Measurements from ENCODE around the gene ASPM.
"Not testable (repeated sequence)": the region's sequence is repeated elsewhere in the genome, so short reads cannot be mapped to it uniquely, and the experiment has no call there.

ASPM gene

GRCh38 chr1:197076585-197076984 is 69.9 kb downstream of the ASPM start:
- DNase-seq (ENCODE audit: low spot score): no peak

DNA sequence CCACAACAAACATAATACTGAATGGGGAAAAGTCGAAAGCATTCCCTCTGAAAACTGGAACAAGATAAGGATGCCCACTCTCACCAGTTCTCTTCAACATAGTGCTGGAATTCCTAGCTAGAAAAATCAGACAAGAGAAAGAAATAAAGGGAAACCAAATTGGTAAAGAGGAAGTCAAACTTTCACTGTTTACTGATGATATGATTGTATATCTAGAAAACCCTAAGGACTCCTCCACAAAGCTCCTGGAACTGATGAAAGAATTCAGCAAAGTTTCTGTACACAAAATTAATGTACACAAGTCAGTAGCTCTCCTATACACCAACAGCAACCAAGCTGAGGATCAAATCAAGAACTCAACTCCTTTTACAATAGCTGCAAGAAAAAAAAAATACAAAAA is 72.5 kb downstream of the ASPM start:
- DNase-seq (ENCODE audit: low spot score): no peak

DNA sequence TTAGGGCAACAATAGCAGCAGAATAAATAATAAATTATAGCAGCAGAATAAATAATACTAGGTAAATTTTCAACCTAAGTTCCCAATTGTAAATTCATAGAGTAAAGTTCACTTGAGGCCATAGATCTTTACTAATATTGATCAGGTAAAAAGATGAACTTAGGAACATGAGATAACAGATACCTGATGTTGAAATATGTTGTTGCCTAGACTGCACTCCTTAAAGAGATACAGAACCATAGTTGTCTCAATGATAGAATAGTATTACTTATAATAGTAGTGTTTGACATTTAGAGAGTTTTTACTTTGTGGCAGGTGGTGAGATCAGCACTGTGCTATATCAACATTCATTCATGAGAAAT is 79.0 kb downstream of the ASPM start:
- DNase-seq (ENCODE audit: low spot score): no peak

GRCh38 chr1:197066719-197067456 is 79.6 kb downstream of the ASPM start, which contains the start of gene F13B:
Gene F13B (minus strand): TSS chr1:197067260. CDS start chr1:197067223, 37 bp downstream.
- no peak for DNase-seq (ENCODE audit: low spot score)

GRCh38 chr1:197066277-197066676 is 80.2 kb downstream of the ASPM start:
- DNase-seq (ENCODE audit: low spot score): no peak

DNA sequence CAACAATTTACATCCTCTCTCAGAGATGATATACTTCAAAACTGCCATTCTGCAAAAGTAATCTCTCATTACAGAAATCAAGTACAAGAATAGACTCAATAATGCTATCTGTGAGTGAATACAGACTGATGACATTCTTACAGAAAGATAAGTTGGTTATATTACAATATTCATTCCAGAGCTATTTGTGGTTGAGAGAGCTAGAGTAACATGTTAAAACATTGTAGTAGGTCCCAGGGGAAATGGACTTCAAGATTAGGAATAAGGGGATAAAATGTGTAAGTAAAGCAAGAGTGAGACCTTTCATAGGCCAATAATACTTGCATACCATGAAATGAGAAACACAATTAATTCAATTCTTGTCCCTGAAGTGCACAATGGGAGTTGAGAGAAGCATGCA is 80.9 kb downstream of the ASPM start:
- DNase-seq (ENCODE audit: low spot score): no peak

- no peak for DNase-seq (ENCODE audit: low spot score)
Measured at GRCh38 chr1:197063212-197063611, 83.3 kb downstream of the ASPM start.

- no peak for DNase-seq (ENCODE audit: low spot score)
Measured at GRCh38 chr1:197062692-197063091, 83.8 kb downstream of the ASPM start.

GRCh38 chr1:197049100-197049499 is 97.4 kb downstream of the ASPM start:
- no peak for DNase-seq (ENCODE audit: low spot score)

- DNase-seq (ENCODE audit: low spot score): no peak
Measured at GRCh38 chr1:197042676-197043341, 103.7 kb downstream of the ASPM start.

- DNase-seq (ENCODE audit: low spot score): no peak
Measured at GRCh38 chr1:197041486-197042353, 104.7 kb downstream of the ASPM start.

GRCh38 chr1:197036861-197037260 is 109.6 kb downstream of the ASPM start:
- DNase-seq (ENCODE audit: low spot score): no peak

DNA sequence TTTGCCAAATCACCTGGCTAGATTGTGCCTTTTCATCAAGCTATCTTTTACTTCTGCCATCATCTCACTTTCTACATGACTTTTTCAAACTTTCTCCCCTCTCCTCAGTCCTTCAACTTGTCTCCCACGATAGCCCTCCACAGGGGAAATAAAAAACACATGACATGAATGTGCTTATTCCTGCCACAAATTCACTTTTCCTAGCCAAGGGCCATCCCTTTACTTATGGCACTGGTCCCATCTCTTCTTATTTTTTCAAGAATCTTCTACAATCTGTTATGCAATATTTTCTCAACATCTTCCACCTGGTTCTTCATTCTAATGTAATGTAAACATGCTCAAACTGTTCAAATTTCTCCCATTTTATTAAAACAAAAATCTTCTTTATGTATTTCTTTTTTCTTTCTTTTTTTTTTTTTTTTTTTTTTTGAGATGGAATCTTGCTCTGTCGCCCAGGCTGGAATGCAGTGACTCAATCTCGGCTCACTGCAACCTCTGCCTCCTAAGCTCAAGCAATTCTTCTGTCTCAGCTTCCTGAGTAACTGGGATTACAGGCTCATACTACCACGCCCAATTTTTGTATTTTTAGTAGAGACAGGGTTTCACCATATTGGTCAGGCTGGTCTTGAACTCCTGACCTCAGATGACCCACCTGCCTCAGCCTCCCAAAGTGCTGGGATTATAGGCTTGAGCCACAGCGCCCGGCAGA is 111.7 kb downstream of the ASPM start:
- not testable (repeated sequence) for DNase-seq (ENCODE audit: low spot score)
